Heart left ventricle (tissue), 16 donors: ENCODE results near the gene ADGRB2. TPM values are rescaled to one million over a fixed set of nuclear protein-coding genes. Genes with fewer than 3 reads are reported as not detected.

Experiments
- ATAC-seq, 4 donors: fragments of 200-7000 bp; cut with Tn5 transposase; one replicate each; pipeline ENCODE4 v1.9.1; 2020 to 2022; ENCODE audit warnings: moderate library complexity in 4 of 4, mild to moderate bottlenecking in 3 of 4, moderate number of reproducible peaks in 1 of 4
- DNase-seq, 5 donors: peaks; one replicate each; pipeline ENCODE4 v3.0.0-alpha.2; 2020
- H3K27ac ChIP-seq, 12 donors: fragments of 200-600 bp; sonication (generic) in 4 of 12; one replicate each; pipeline versions ENCODE4 v1.5.0 to v1.8.0; 2016 to 2022; ENCODE audit warnings: mild to moderate bottlenecking in 2 of 12
- H3K27me3 ChIP-seq, 9 donors: fragments of 200-600 bp; sonication (generic) in 2 of 9; one replicate each; pipeline versions ENCODE4 v1.5.1 to v1.8.0; 2016 to 2022; ENCODE audit warnings: mild to moderate bottlenecking in 3 of 9
- H3K36me3 ChIP-seq, 9 donors: fragments of 200-600 bp; sonication (generic) in 2 of 9; one replicate each; pipeline versions ENCODE4 v1.5.0 to v1.8.0; 2018 to 2022; ENCODE audit warnings: mild to moderate bottlenecking in 2 of 9
- H3K4me1 ChIP-seq, 12 donors: fragments of 200-600 bp; sonication (generic) in 4 of 12; one replicate each; pipeline versions ENCODE4 v1.5.0 to v1.8.0; 2016 to 2022; ENCODE audit warnings: mild to moderate bottlenecking in 3 of 12
- H3K4me3 ChIP-seq, 12 donors: fragments of 200-600 bp; sonication (generic) in 4 of 12; one replicate each; pipeline versions ENCODE4 v1.5.0 to v1.8.0; 2017 to 2022; ENCODE audit warnings: mild to moderate bottlenecking in 9 of 12, moderate library complexity in 4 of 12
- H3K9me3 ChIP-seq, 12 donors: fragments of 200-600 bp; sonication (generic) in 4 of 12; one replicate each; pipeline versions ENCODE4 v1.5.0 to v1.8.0; 2016 to 2022; ENCODE audit warnings: mild to moderate bottlenecking in 1 of 12
- CTCF ChIP-seq, 12 donors: fragments of 200-600 bp; sonication (generic) in 4 of 12; IDR thresholded peaks; one replicate each; pipeline versions ENCODE4 v1.5.0 to v1.8.0; 2018 to 2022; ENCODE audit warnings: antibody characterized with exemption in 12 of 12, mild to moderate bottlenecking in 5 of 12
- POLR2A ChIP-seq, 2 donors: fragments of 450-650 bp; IDR thresholded peaks; one replicate each; pipeline ENCODE4 v1.6.1; 2017; ENCODE audit warnings: antibody characterized with exemption in 2 of 2, mild to moderate bottlenecking in 2 of 2, moderate library complexity in 2 of 2
- WGBS, 4 donors: extraction: QIAGEN DNeasy Blood & Tissue Kit in 2 of 4; methylation state at CpG; one replicate each; pipeline versions ENCODE4 v1.1.5 to v1.1.7; 2013 to 2018; 5-methylcytosine and 5-hydroxymethylcytosine counted together
- intact Hi-C, 10 donors: fragments of 100-400 bp; cut with DNase I; formaldehyde crosslinking; loops; one replicate each; pipeline versions ENCODE4 v1.11.1 to v1.14.2; 2022
- polyA plus RNA-seq, 2 donors: library from polyadenylated mRNA; stranded (reverse); fragments of 200-250 nt; gene quantifications; one replicate each; pipeline ENCODE4 v1.2.3, GENCODE V29; 2013
- total RNA-seq, 9 donors: library from RNA; depleted of rRNA in 2 of 9; stranded (reverse); fragments of >200 nt in 2 of 9; fragmentation: NEBNext Ultra II Directional in 3 of 9; extraction: Animal tissue kit (Norgen Biotek cat#: 25700) in 3 of 9; gene quantifications; one replicate each; pipeline versions ENCODE4 v1.1.0 to v1.2.4, GENCODE V29; 2016 to 2023
- donor health status: ischemic (EF 13 %, LVEDD 7.1; RV severe dilation, severe dysfunction).
- donor health status: healthy with polysubstance abuse.
- donor health status: DM: no; HTN: yes; CAD: no.
- donor health status: DM: no; HTN: no; CAD: no.
- donor health status: ischemic (EF 25% LVEDD 6.9; RV normal size, moderate dysfunction).
- donor health status: ischemic (EF 25% LVEDD 5.7; RV mildly dilated, moderate dysfunction).
- donor health status: healthy.
- donor health status: DM: yes; HTN: yes; CAD: no.
- donor health status: ischemic (EF 35%, LVEDD 5.7; RV mildly dilated, moderate dysfunction).
- donor health status: nonischemic (EF 11% LVEDD 7.7; RV severe dilation, severe dysfunction).
- donor health status: DM: yes; HTN: yes; CAD: no.
- donor health status: PGD.
- donor health status: ischemic (EF 29% LVEDD 5.4; RV normal size, mild dysfunction).
- donor health status: nonischemic (EF 23%, LVEDD 6.1; RV moderate dilation, normal function).

Gene ADGRB2
- total and polyA plus RNA-seq, 11 donors = 1.1 to 18.5 (median 9.6) TPM

GRCh38 chr1:31750858-31751510 is 13.2 kb downstream of the ADGRB2 start:
- ATAC-seq = no peak
- WGBS, 4 donors = 27 to 34% (median 34%) methylated on average over 11 of the region's 11 CpGs
- DNase-seq = no peak

GRCh38 chr1:31749785-31750735 is 14.1 kb downstream of the ADGRB2 start:
- Histone ChIP-seq H3K9me3 (no peaks in the 10 kb centered on the region), H3K36me3 (no peaks in the 10 kb centered on the region), H3K4me3 (no peak overlapping the region), H3K27ac (peak overlapping the region in 2 of 12 donors; percentile 24 to 57), H3K4me1 (peaks cover 0 to 81% (median 41%) of the 10 kb centered on the region in 12 donors), H3K27me3 (no peaks in the 10 kb centered on the region)
- WGBS, 4 donors = 55 to 71% (median 60%) methylated on average over 7 of the region's 7 CpGs
- DNase-seq (no peak), ATAC-seq (no peak)
- TF ChIP-seq POLR2A (IDR thresholded peaks at IDR 0.05) = no peak
- TF ChIP-seq CTCF (IDR thresholded peaks at IDR 0.05) = no peak
- intact Hi-C loops = loop anchor here in 4 of 10 donors (5.0 to 10.0 kb wide), 4 partner anchors 37 to 88 kb away; no protein-coding TSS in a partner anchor

More at GRCh38 chr1:31750858-31751510, 13.2 kb downstream of the ADGRB2 start:
- TF ChIP-seq POLR2A (IDR thresholded peaks at IDR 0.05) = no peak
- TF ChIP-seq CTCF (IDR thresholded peaks at IDR 0.05) = no peak
- Histone ChIP-seq H3K4me3 (no peak overlapping the region), H3K9me3 (no peaks in the 10 kb centered on the region), H3K27me3 (no peaks in the 10 kb centered on the region), H3K36me3 (no peaks in the 10 kb centered on the region), H3K4me1 (peaks cover 0 to 82% (median 44%) of the 10 kb centered on the region in 12 donors), H3K27ac (peak overlapping the region in 2 of 12 donors; percentile 24 to 57)
- intact Hi-C loops = no loop called here

GRCh38 chr1:31748365-31748764 is 15.8 kb downstream of the ADGRB2 start:
- DNase-seq = peak in 1 of 5 donors; percentile 54

More at GRCh38 chr1:31748365-31748764, 15.8 kb downstream of the ADGRB2 start:
- peak; percentile 14 to 29 (median 22) for ATAC-seq
- intact Hi-C loops = loop anchor here in 4 of 10 donors (5.0 to 10.0 kb wide), 4 partner anchors 39 to 86 kb away; no protein-coding TSS in a partner anchor
- H3K27me3 ChIP-seq = no peaks in the 10 kb centered on the region
- no peak overlapping the region for H3K4me3 ChIP-seq
- no peaks in the 10 kb centered on the region for H3K9me3 ChIP-seq
- TF ChIP-seq POLR2A (IDR thresholded peaks at IDR 0.05) = no peak
- TF ChIP-seq CTCF (IDR thresholded peaks at IDR 0.05) = no peak
- H3K36me3 ChIP-seq = no peaks in the 10 kb centered on the region
- H3K27ac ChIP-seq = peak overlapping the region in 1 of 12 donors; percentile 17
- 44 to 62% (median 53%) methylated on average over 4 of the region's 4 CpGs for WGBS, 4 donors
- peaks cover 0 to 67% (median 30%) of the 10 kb centered on the region in 12 donors for H3K4me1 ChIP-seq
